ENCODE measurements around the gene MTR. TPM values are rescaled to one million over a fixed set of nuclear protein-coding genes. Genes with fewer than 3 reads are reported as not detected.

MTR gene
- total RNA-seq, 1 donor from 2014 or later: 35.7 TPM

- H3K9me3 ChIP-seq: no peaks in the 10 kb centered on the region
- H3K27ac ChIP-seq: no peak overlapping the region
- no peaks in the 10 kb centered on the region for H3K4me1 ChIP-seq
- no peak for ATAC-seq
- no peak for DNase-seq
- H3K4me3 ChIP-seq: no peak overlapping the region
- intact Hi-C loops (cut with DNase I): no loop called here
- H3K36me3 ChIP-seq: no peaks in the 10 kb centered on the region
- TF ChIP-seq CTCF (IDR thresholded peaks at IDR 0.05): no peak
- no peaks in the 10 kb centered on the region for H3K27me3 ChIP-seq (ENCODE audit: low read depth)
Measured at GRCh38 chr1:236751385-236751784, 43.7 kb upstream of the MTR start.

DNA sequence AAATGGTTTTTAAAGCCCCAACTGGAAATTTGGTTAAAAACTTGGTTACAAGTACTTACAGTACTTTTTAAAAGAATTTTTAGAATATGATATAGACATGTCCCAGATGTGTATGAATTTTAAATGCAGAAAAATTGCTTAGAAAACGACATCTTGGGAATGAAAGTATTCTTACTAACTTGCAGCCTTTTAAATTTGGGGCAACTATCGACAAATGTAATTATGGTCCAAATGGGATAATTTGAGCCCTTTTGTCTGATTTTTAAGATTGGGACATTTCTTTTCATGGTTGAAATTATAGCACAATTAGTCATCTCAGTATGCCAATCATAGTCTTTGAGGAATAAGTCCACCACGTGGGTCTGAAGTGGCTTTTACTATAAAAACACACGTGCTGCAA, 43.2 kb upstream of the MTR start:
- no peak for DNase-seq
- intact Hi-C loops (cut with DNase I): no loop called here
- Histone ChIP-seq H3K27me3 (ENCODE audit: low read depth) (no peaks in the 10 kb centered on the region), H3K9me3 (no peaks in the 10 kb centered on the region), H3K4me1 (no peaks in the 10 kb centered on the region), H3K4me3 (no peak overlapping the region), H3K36me3 (no peaks in the 10 kb centered on the region), H3K27ac (no peak overlapping the region)
- TF ChIP-seq CTCF (IDR thresholded peaks at IDR 0.05): no peak
- no peak for ATAC-seq

DNA sequence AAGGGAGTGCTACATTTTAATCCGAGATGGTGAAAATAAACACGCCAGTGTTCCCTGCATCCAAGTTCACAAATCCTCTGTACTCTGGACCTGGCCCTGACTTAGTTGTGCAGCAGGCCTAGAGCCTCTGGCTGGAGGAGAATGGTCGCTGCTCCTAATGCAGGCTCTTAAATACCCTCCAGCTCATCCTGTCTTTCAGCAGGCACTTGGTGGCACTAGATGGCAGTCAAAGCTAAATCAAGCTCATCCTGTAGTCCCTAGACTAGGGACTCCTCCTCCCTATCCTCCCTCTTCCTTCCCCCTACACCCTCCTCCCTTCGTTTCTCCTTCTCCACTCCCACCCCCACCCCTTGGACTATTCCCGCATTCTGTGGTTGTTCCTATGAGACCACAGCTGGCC, 41.6 kb upstream of the MTR start:
- H3K36me3 ChIP-seq: no peaks in the 10 kb centered on the region
- no peak for TF ChIP-seq CTCF (IDR thresholded peaks at IDR 0.05)
- no peaks in the 10 kb centered on the region for H3K9me3 ChIP-seq
- no peaks in the 10 kb centered on the region for H3K27me3 ChIP-seq (ENCODE audit: low read depth)
- ATAC-seq: no peak
- no peak overlapping the region for H3K4me3 ChIP-seq
- no peaks in the 10 kb centered on the region for H3K4me1 ChIP-seq
- H3K27ac ChIP-seq: no peak overlapping the region
- no peak for DNase-seq
- intact Hi-C loops (cut with DNase I): no loop called here

DNA sequence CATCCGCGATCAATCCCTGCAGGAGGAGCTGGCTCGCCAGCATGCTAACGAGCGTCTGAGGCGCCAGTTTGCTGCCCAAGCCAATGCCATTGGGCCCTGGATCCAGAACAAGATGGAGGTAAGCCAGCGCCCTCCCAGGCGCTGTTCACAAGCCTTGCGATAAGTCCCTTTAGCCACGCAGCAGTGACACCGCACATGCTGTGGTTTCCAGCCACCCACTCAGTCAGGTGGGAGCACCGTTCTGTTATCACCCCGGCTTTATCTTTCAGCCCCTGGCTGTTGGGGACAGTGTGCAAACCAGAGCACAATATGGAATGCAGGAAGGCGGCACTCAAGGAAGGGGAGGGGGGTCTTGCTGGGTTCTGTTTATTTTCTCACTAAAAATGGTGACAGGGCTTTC, 41.1 kb upstream of the MTR start:
- no peak for TF ChIP-seq CTCF (IDR thresholded peaks at IDR 0.05)
- no peak for ATAC-seq
- H3K4me1 ChIP-seq: no peaks in the 10 kb centered on the region
- intact Hi-C loops (cut with DNase I): no loop called here
- H3K27ac ChIP-seq: no peak overlapping the region
- DNase-seq: no peak
- H3K27me3 ChIP-seq (ENCODE audit: low read depth): no peaks in the 10 kb centered on the region
- H3K36me3 ChIP-seq: no peaks in the 10 kb centered on the region
- no peak overlapping the region for H3K4me3 ChIP-seq
- H3K9me3 ChIP-seq: no peaks in the 10 kb centered on the region

- ATAC-seq (no peak), DNase-seq (no peak)
- Histone ChIP-seq H3K4me3 (no peak overlapping the region), H3K27ac (no peak overlapping the region), H3K4me1 (no peaks in the 10 kb centered on the region), H3K36me3 (no peaks in the 10 kb centered on the region), H3K9me3 (no peaks in the 10 kb centered on the region), H3K27me3 (ENCODE audit: low read depth) (no peaks in the 10 kb centered on the region)
- TF ChIP-seq CTCF (IDR thresholded peaks at IDR 0.05): no peak
- intact Hi-C loops (cut with DNase I): no loop called here
Measured at GRCh38 chr1:236754525-236755210, 40.4 kb upstream of the MTR start.
